Measurements from ENCODE around the gene TKT.
"Not testable (repeated sequence)": the region's sequence is repeated elsewhere in the genome, so short reads cannot be mapped to it uniquely, and the experiment has no call there.

The TKT gene

GRCh38 chr3:53259427-53260259, 3.8 kb upstream of the TKT start:
- no peak for DNase-seq

GRCh38 chr3:53258600-53259426, 3.0 kb upstream of the TKT start:
- DNase-seq: no peak

GRCh38 chr3:53257465-53257864, 1.6 kb upstream of the TKT start:
- no peak for DNase-seq

- DNase-seq: peak; percentile 13
Observed at GRCh38 chr3:53256704-53257055, 858 bp upstream of the TKT start.

DNA sequence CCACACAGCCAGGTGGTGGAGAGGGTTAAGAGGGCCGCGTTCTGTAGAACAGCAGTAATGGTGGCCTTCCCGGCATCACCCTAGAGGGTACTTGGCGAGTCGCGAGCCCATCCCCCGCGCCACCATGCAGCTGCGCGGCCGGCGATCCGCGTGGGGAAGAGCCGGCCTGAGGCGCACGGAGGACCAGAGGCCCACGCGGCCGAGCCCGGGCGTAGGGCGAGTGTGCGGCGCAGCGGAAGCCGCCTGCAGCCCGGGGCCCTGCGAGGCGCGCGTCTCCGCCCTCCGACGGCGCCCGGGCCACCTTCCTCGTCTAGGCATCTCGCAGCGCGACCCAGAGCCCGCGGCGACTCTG, 423 bp downstream of the TKT start:
- DNase-seq: no peak

DNA sequence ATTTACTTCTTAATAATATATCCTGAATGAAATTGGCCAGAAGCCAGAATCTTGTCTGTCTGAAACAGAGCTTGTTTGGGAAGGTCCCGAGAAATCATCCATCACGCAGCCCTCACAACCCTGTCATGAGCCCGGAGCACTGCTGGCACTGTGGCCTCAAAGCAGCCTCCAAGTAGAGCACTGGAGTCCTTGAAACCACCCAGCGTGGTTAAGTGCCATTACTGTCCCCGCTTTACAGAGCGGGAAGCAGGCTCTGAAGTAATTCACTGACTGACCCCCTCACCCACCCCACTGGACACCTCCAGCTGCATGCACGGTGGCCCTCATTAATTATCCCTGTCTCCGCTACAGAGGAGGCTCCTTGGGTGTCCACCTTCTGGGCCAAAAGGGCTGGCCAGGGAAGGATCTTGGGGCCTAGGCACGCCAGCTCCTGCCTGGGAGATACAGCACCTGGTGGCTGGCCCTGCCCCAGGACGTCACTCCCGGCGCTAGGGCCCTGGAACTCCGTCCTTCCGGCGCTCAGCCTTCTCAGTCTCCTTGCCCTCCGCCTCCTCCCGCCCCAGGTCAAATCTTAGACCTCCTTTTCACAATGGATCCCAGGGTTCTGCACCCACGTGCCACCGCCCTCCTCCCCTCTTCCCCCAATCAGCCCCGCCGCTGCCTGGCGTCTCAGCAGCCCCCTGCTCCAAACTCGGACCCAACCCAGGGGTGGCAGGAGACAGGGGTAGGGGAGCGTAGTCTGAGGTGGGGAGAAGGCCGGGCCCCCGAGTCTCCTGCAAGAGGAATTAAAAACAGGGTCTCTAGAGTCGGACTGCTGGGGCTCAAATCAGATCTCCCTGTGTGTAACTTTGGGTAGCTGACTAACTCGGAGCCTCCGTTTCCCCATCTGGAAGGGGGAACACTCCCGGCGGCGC, 1.1 kb downstream of the TKT start:
- peak; percentile 84 for DNase-seq

GRCh38 chr3:53253707-53254508, 1.9 kb downstream of the TKT start:
- peak; percentile 59 for DNase-seq

- not testable (repeated sequence) for DNase-seq
Observed at GRCh38 chr3:53252947-53253322, 2.9 kb downstream of the TKT start.

DNA sequence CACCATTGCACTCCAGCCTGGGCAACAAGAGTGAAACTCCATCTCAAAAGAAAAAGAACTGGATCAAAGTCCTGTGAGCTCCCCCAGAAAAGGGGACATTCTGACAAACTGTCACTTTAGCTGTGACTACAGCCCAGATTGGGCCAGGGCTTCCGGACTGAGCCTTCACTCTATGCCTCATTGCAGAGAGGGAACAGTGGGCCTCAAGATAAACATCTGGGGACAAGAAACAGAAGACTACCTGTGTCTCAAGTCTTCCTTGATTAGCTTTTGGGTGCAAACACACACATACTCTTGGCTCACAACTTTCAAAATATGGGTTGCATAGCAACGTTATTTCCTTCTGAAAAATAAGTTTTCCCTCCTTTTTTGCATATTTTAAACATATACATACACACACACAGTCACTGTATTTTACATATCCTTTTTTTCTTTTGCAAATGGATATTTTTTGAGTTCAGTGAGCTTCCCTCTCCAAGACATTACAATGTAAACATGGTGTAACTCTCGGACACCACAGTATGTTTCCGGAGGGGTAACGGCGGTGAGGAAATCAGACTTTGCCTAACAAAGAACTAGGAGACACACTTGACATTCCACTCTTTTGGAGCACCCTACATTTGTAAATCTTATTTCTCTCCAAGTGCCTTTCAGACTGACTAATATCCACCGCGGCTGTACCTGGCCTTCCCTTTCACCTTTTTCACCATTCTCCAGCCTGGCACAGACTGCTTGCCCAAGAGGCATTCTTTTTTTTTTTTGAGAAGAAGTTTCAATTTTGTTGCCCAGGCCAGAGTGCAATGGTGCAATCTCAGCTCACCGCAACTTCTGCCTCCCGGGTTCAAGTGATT, 3.5 kb downstream of the TKT start:
- peak; percentile 70 for DNase-seq

- no peak for DNase-seq
Observed at GRCh38 chr3:53250881-53251605, 4.8 kb downstream of the TKT start.

GRCh38 chr3:53250453-53250852, 5.4 kb downstream of the TKT start:
- peak; percentile 41 for DNase-seq

- no peak for DNase-seq
Observed at GRCh38 chr3:53248161-53248560, 7.7 kb downstream of the TKT start.

- no peak for DNase-seq
Observed at GRCh38 chr3:53247619-53248018, 8.2 kb downstream of the TKT start.

- peak; percentile 93 for DNase-seq
Observed at GRCh38 chr3:53244271-53244670, 11.6 kb downstream of the TKT start.

DNA sequence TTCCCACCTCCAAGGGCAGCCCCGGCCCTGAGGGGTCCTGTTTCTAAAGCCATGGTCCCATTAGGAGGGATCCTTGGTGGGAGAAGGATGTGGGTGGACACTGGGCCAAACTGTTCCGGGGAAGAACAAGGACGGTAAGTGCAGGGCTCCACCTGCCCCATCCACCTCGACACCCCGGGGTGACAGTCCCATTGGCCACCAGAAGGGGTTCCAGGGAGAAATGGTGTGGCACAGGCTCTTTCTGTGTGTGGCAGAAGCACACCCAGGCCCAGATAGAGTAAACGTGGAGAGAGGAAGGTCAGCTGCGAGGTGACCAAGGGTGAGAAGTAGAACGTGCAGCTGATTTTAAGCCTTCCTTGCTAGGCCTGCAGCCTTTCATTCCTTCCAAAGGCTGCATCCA, 12.0 kb downstream of the TKT start:
- no peak for DNase-seq

GRCh38 chr3:53243165-53243564, 12.7 kb downstream of the TKT start:
- DNase-seq: no peak

DNA sequence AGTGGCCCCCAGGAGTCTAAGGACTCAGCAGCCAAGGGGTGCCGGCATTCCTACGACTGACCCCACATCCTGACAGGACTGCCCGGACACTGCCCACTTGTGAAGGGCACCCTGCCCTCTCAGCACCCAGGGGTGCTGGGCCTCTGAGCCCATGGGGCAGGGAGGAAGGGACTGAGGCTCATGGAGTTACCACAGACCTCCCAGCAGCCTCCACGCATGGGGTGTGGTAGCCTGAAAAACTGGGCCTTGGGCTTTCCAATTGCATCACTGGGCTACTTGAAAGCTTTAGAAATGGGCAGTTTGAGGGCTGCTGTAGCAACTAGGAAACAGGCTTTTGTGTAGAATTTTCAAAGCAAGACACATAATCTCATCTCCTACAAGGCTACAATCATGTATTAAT, 13.2 kb downstream of the TKT start:
- peak; percentile 44 for DNase-seq

GRCh38 chr3:53242155-53242554, 13.7 kb downstream of the TKT start:
- DNase-seq: peak; percentile 81

- DNase-seq: no peak
Observed at GRCh38 chr3:53240989-53241972, 14.5 kb downstream of the TKT start.

Measured in hematopoietic multipotent progenitor cell treated with erythropoietin and hydrocortisone succinate and interleukin-3 and kit ligand, for 6 days (in vitro differentiated cells).